GM18519 (cell line): ENCODE results near the gene OR10J1.

ENCODE experiments used
- ATAC-seq: cut with Tn5 transposase; IDR thresholded peaks from one replicate; pipeline ENCODE4 v1.9.1; 2021; ENCODE audit warnings: mild to moderate bottlenecking, moderate library complexity; ENCODE audit not compliant: unreplicated experiment, low FRiP score

OR10J1 gene

DNA sequence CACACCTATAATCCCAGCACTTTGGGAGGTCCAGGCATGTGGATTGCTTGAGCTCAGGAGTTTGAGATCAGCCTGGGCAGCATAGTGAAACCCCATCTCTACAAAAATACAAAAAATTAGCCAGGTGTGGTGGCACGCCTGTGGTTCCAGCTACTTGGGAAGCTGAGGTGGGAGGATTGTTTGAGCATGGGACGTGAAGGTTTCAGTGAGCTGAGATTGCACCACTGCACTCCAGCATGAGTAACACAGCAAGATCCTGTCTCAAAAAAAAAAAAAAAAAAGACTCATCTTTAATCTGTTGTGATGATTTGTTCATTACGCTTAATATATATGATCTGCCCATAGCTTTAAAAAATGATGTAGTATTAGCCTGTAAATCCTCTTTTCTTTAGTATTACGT lies 44.0 kb downstream of the OR10J1 start:
- no peak for ATAC-seq
